KMS-11 (cell line): ENCODE measurements around the gene TGFB2.

Experiments used
- H2AFZ ChIP-seq: fragments of 200-600 bp; sonication (generic); 2 replicates; pipeline ENCODE4 v1.6.1; 2016; ENCODE audit warnings: antibody characterized with exemption, mixed run types, low read depth
- H3K27ac ChIP-seq: fragments of 200-600 bp; sonication (generic); 2 replicates; pipeline ENCODE4 v1.6.1; 2016; ENCODE audit warnings: mild to moderate bottlenecking, mixed run types
- H3K27me3 ChIP-seq: fragments of 200-600 bp; sonication (generic); 2 replicates; pipeline ENCODE4 v1.6.1; 2017; ENCODE audit warnings: mild to moderate bottlenecking, low read depth, mixed run types, moderate library complexity; ENCODE audit not compliant: insufficient read depth
- H3K36me3 ChIP-seq: fragments of 200-600 bp; sonication (generic); 2 replicates; pipeline ENCODE4 v1.6.1; 2017; ENCODE audit warnings: mild to moderate bottlenecking, mixed run types; ENCODE audit not compliant: insufficient read depth
- H3K4me1 ChIP-seq: fragments of 200-600 bp; sonication (generic); 2 replicates; pipeline ENCODE4 v1.6.1; 2016; ENCODE audit warnings: mild to moderate bottlenecking, low read depth, mixed run types; ENCODE audit not compliant: poor library complexity, severe bottlenecking
- H3K4me2 ChIP-seq: fragments of 200-600 bp; sonication (generic); 2 replicates; pipeline ENCODE4 v1.7.0; 2016; ENCODE audit warnings: mild to moderate bottlenecking, mixed run types
- H3K4me3 ChIP-seq: fragments of 200-600 bp; sonication (generic); IDR thresholded peaks from 2 replicates; pipeline ENCODE4 v1.6.1; 2017; ENCODE audit warnings: low read depth, low read length, mixed read lengths; ENCODE audit not compliant: insufficient read depth
- H3K79me2 ChIP-seq: fragments of 200-600 bp; sonication (generic); 2 replicates; pipeline ENCODE4 v1.6.1; 2016; ENCODE audit warnings: low read depth, mixed run types; ENCODE audit not compliant: insufficient read depth
- H3K9ac ChIP-seq: fragments of 200-600 bp; sonication (generic); 2 replicates; pipeline ENCODE4 v1.6.1; 2016; ENCODE audit warnings: mild to moderate bottlenecking, mixed run types
- H4K20me1 ChIP-seq: fragments of 200-600 bp; sonication (generic); 2 replicates; pipeline ENCODE4 v1.6.1; 2016; ENCODE audit warnings: mild to moderate bottlenecking, mixed run types; ENCODE audit not compliant: insufficient read depth
- CTCF ChIP-seq: fragments of 200-600 bp; sonication (generic); conservative IDR thresholded peaks from 2 replicates; pipeline ENCODE4 v1.6.1; 2017; ENCODE audit warnings: low read depth, mild to moderate bottlenecking, antibody characterized with exemption, low read length, moderate library complexity, mixed read lengths

The TGFB2 gene

DNA sequence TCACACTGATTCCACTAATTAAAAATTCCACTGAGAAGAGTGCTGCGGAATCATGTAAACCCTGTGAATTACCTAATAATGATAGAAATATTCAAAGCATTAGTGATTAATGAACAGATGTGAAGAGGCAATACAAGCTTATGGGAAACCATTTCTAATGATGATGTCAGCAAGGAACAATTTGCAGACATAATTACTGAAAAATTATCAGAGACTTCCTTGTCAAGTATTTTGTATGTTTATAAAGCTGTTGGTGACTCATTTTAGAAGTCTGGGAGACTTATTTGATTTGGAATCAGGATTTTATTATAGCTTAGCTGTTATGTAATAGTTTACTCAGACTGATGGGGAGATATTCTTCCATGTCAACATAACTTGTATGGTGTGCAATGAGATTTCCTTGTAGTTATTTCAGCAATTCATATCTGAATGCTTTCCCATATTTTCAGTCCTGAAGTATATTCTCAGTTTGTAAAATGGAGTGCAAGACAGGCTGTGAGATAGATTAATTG lies 135.5 kb downstream of the TGFB2 start:
- Histone ChIP-seq H4K20me1 (no peaks in the 10 kb centered on the region), H3K4me1 (peaks cover 10% of the 10 kb centered on the region), H3K9ac (no peak overlapping the region), H3K79me2 (no peaks in the 10 kb centered on the region), H3K36me3 (no peaks in the 10 kb centered on the region), H3K27ac (no peak overlapping the region), H3K4me3 (no peak overlapping the region), H3K27me3 (no peaks in the 10 kb centered on the region), H3K4me2 (no peak overlapping the region), H2AFZ (no peak overlapping the region)
- no peak for TF ChIP-seq CTCF

GRCh38 chr1:218481116-218481775 lies 136.1 kb downstream of the TGFB2 start:
- no peak for TF ChIP-seq CTCF
- no peak overlapping the region for H3K27ac ChIP-seq

DNA sequence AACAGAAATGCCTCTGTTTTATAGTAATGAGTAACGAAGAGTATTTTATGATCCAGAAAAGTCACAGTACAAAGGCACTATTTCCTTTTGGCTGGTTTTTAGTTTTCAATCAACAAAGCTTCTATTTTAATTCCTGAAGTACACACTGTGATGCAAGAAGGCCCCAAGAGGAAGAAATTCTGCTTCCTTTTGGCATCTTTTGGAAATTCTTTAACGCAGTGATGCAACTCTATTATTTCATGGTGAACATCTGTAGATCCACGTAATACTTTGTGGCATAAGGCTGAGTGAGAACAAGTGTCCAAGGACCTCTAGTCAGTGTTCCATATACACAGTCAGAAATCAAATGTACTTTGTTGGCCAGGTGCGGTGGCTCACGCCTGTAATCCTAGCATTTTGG lies 137.5 kb downstream of the TGFB2 start:
- Histone ChIP-seq H2AFZ (no peak overlapping the region), H3K27me3 (no peaks in the 10 kb centered on the region), H3K36me3 (no peaks in the 10 kb centered on the region), H3K79me2 (no peaks in the 10 kb centered on the region), H3K4me3 (no peak overlapping the region), H4K20me1 (no peaks in the 10 kb centered on the region), H3K4me1 (peaks cover 12% of the 10 kb centered on the region), H3K4me2 (no peak overlapping the region), H3K27ac (no peak overlapping the region), H3K9ac (no peak overlapping the region)
- TF ChIP-seq CTCF = no peak

More at GRCh38 chr1:218481116-218481775, 136.1 kb downstream of the TGFB2 start:
- peaks cover 7% of the 10 kb centered on the region for H3K4me1 ChIP-seq
- H3K79me2 ChIP-seq = no peaks in the 10 kb centered on the region
- no peak overlapping the region for H3K4me2 ChIP-seq
- H3K27me3 ChIP-seq = no peaks in the 10 kb centered on the region
- no peak overlapping the region for H3K9ac ChIP-seq
- no peak overlapping the region for H2AFZ ChIP-seq
- no peak overlapping the region for H3K4me3 ChIP-seq
- no peaks in the 10 kb centered on the region for H3K36me3 ChIP-seq
- H4K20me1 ChIP-seq = no peaks in the 10 kb centered on the region

- no peak overlapping the region for H2AFZ ChIP-seq
- H3K4me1 ChIP-seq = peaks cover 38% of the 10 kb centered on the region
- no peak overlapping the region for H3K4me2 ChIP-seq
- TF ChIP-seq CTCF = no peak
- no peaks in the 10 kb centered on the region for H3K79me2 ChIP-seq
- H3K27ac ChIP-seq = no peak overlapping the region
- no peak overlapping the region for H3K9ac ChIP-seq
- H3K4me3 ChIP-seq = no peak overlapping the region
- no peaks in the 10 kb centered on the region for H4K20me1 ChIP-seq
- no peaks in the 10 kb centered on the region for H3K36me3 ChIP-seq
- no peaks in the 10 kb centered on the region for H3K27me3 ChIP-seq
Observed at GRCh38 chr1:218485241-218485928, 140.2 kb downstream of the TGFB2 start.
